Caco-2 (cell line): ENCODE measurements around the gene CACNA1B. TPM values are rescaled to one million over a fixed set of nuclear protein-coding genes. Genes with fewer than 3 reads are reported as not detected.

Experiments used
- microRNA-seq: library from miRNA; unstranded; fragments of <30 nt; microRNA quantifications from one replicate; pipeline ENCODE4 v1.2.0, GENCODE V29; 2022
- total RNA-seq: library from RNA; stranded (reverse); gene quantifications from 2 replicates; pipeline ENCODE4 v1.2.3, GENCODE V29; 2022

CACNA1B gene
- total RNA-seq, 1 experiment from 2014 or later = 0.11 TPM

Small RNA genes lying within 50 kb of the gene (microRNA-seq; reads per million reads assigned to microRNA genes)
- gene MIR602 = not detected
